Activated T-cell treated with anti-CD3 and anti-CD28 coated beads, Interleukin-2, amount 50 U/mL, for 4 hours (primary cell): ENCODE results near the gene ZNF222. TPM values are rescaled to one million over a fixed set of nuclear protein-coding genes. Genes with fewer than 3 reads are reported as not detected.

Experiments used
- ATAC-seq, 2 donors: fragments of 200-7000 bp; cut with Tn5 transposase; one replicate each; pipeline ENCODE4 v1.10.0; 2021
- DNase-seq: peaks from one replicate; pipeline ENCODE4 v3.0.0-alpha.2; 2020
- H3K27me3 Mint-ChIP-seq: one replicate; pipeline ENCODE4 v1.8.0; 2021; ENCODE audit warnings: low read depth, mixed read lengths
- H3K36me3 Mint-ChIP-seq: one replicate; pipeline ENCODE4 v1.8.0; 2022; ENCODE audit warnings: mixed read lengths; ENCODE audit not compliant: insufficient read depth
- H3K4me1 Mint-ChIP-seq: one replicate; pipeline ENCODE4 v1.8.0; 2021; ENCODE audit warnings: low read depth, mixed read lengths
- H3K4me3 Mint-ChIP-seq: one replicate; pipeline ENCODE4 v1.8.0; 2021; ENCODE audit warnings: mild to moderate bottlenecking, moderate library complexity, mixed read lengths
- H3K9me3 Mint-ChIP-seq: one replicate; pipeline ENCODE4 v1.8.0; 2021; ENCODE audit warnings: mixed read lengths
- total RNA-seq, 3 donors: library from RNA; stranded (reverse); gene quantifications; one replicate each; pipeline ENCODE4 v1.2.1, GENCODE V29; 2021

ZNF222 gene
- total RNA-seq, result 1 to 10 TPM in 1 of 3 donors, under 1 TPM in 2; 0.40 to 1.4 (median 0.87) TPM

DNA sequence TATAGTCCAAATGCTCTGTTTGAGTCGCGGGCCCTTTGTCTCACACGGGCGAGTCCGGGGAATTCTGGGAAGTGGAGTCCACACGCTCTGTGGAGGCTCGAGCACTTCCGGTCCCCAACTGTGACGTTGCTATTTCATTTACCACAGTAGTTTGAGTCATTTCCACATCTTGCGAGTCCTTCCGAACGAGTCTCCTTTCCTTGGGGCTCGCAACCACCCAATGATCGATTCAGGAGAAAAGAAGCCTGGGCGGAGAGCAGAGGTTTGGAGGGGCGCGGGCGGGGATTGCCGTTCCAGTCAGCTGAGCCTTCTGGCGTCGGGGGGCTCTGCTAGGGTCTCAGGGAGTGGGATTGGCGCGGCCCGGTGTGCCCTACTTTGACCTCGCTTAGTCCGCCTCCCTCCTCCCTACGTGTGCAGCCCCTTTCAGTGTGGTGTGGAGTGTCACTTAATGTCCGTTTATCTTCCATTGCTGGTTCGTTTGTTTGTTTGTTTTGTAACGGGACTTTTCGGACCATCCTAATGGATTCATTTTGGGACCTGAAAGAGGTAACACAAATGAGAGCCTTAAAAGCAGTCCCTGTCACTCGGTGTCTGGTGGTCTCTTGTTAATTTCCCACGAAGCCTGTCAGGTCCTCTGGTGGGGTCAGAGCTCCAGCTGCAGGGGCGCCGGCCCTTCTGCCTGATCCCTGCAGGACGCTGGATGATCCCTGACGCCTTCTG is at the start of gene ZNF222:
TSS of gene ZNF222 (plus strand) at position 163 of the 720 bp plus-strand sequence. CDS start at position 221, 58 bp downstream.
- peaks cover 39% of the 10 kb centered on the region for H3K9me3 Mint-ChIP-seq
- ATAC-seq, result peak; percentile 99 to 100
- peaks cover 19% of the 10 kb centered on the region for H3K4me1 Mint-ChIP-seq
- H3K4me3 Mint-ChIP-seq, result peak within 1 kb of the TSS; percentile 96
- H3K36me3 Mint-ChIP-seq, result peaks cover 45% of the 10 kb centered on the region
- peak; percentile 75 for DNase-seq
- peaks cover 8% of the 10 kb centered on the region for H3K27me3 Mint-ChIP-seq

DNA sequence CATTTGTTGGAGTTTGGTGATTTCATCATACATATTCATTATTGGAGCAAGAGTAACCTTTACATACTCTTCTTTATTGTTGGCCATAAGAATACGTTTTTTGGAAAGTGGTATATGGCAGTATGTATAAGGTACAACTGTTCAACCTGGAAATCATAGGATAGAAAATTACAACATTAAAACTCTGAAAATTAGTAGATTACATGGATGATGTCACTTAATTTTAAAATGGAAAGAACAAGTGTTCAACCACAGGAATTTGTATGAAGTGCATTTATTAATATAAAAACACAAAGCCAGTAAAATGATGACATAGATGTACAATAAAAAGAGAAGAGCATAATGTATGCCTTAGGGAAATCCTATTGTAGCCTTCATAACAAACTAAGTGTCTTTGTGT is 48.4 kb upstream of the ZNF222 start:
- peaks cover 5% of the 10 kb centered on the region for H3K36me3 Mint-ChIP-seq
- H3K27me3 Mint-ChIP-seq, result peaks cover 2% of the 10 kb centered on the region
- no peaks in the 10 kb centered on the region for H3K4me1 Mint-ChIP-seq
- DNase-seq (no peak), ATAC-seq (no peak)
- H3K9me3 Mint-ChIP-seq, result peaks cover 42% of the 10 kb centered on the region
- no peak overlapping the region for H3K4me3 Mint-ChIP-seq

DNA sequence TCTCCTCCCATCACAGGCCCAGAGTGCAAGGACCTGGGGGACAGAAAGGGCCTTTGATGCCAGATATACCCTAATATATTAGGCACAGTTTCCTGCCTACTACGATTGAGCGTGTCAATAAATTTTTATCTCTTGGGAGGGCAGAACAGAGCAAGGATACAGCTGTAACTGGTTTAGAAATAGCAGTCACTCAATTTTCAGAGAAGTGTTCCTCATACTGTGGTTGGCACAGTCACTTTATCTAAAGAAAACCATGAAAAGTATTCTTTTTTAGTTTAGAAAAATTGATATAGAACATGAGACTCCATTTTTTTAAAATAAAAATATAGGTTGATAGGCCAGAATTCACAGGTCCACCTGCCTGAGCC is 41.7 kb upstream of the ZNF222 start:
- peaks cover 13% of the 10 kb centered on the region for H3K4me1 Mint-ChIP-seq
- H3K27me3 Mint-ChIP-seq, result no peaks in the 10 kb centered on the region
- peaks cover 14% of the 10 kb centered on the region for H3K36me3 Mint-ChIP-seq
- DNase-seq (no peak), ATAC-seq (no peak)
- peak overlapping the region; percentile 74 for H3K4me3 Mint-ChIP-seq
- H3K9me3 Mint-ChIP-seq, result peaks cover 5% of the 10 kb centered on the region

DNA sequence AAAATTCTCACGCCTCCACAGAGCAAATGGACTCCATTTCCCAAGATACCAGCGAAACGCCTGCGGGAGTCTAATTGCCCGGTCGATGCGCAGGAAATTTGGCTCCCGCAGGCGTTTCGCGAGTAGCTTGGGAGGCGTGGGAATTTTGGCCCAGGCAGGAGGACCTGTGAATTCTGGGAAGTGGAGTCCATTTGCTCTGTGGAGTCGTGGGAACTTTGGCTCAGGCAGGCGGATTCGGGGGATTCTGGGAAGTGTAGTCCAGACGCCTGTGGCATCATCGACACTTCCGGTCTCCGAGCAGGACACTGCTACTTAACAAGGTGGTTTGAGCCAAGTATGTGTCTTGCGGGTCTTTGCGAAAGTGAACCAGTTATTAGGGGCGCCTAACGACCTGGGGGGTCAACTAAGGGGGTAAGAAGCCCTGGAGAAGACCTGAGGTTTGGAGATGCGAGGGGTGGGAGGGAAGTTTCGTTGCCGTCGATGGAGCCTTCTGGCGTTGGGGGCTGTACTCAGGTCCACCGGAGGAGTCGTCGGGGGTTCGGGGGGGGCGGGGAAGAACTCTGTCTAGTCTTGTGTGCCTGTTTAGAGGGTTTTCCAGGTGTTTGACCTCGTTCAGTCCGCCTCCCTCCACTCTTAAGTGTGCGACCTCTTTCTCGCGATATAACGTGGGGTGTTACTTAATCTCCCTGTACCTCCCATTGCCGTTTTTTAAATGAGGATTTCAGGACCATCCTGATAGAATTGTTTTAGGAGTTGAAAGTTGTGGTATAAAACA is 41.1 kb upstream of the ZNF222 start, which contains the start of gene ZNF155:
TSS of gene ZNF155 (plus strand) at position 277 of the 775 bp plus-strand sequence. CDS start 4,356 bp downstream, outside the sequence.
- ATAC-seq, result peak; percentile 98
- H3K4me3 Mint-ChIP-seq, result peak within 1 kb of the TSS; percentile 97
- peaks cover 20% of the 10 kb centered on the region for H3K36me3 Mint-ChIP-seq
- H3K9me3 Mint-ChIP-seq, result peaks cover 6% of the 10 kb centered on the region
- DNase-seq, result peak; percentile 56
- H3K4me1 Mint-ChIP-seq, result peaks cover 13% of the 10 kb centered on the region
- H3K27me3 Mint-ChIP-seq, result no peaks in the 10 kb centered on the region

DNA sequence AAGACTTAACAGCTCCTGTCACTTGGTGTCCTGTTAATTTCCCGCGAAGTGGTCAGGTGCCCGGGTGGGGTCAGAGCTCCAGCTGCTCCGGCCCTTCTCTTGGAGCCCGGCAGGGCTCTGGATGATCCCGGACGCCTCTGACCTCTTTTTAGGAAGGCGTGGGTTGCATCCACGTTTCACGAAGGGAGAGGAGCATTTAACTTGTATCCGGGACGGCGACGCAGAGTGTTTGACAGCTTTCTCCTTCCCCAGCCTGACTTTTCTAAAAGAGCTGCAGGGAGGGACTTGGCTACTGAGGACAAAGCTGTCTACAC is 40.5 kb upstream of the ZNF222 start:
- peaks cover 25% of the 10 kb centered on the region for H3K36me3 Mint-ChIP-seq
- no peaks in the 10 kb centered on the region for H3K27me3 Mint-ChIP-seq
- peaks cover 13% of the 10 kb centered on the region for H3K4me1 Mint-ChIP-seq
- ATAC-seq (peak in 1 of 2 donors; percentile 11), DNase-seq (no peak)
- peaks cover 8% of the 10 kb centered on the region for H3K9me3 Mint-ChIP-seq
- peak overlapping the region; percentile 97 for H3K4me3 Mint-ChIP-seq

DNA sequence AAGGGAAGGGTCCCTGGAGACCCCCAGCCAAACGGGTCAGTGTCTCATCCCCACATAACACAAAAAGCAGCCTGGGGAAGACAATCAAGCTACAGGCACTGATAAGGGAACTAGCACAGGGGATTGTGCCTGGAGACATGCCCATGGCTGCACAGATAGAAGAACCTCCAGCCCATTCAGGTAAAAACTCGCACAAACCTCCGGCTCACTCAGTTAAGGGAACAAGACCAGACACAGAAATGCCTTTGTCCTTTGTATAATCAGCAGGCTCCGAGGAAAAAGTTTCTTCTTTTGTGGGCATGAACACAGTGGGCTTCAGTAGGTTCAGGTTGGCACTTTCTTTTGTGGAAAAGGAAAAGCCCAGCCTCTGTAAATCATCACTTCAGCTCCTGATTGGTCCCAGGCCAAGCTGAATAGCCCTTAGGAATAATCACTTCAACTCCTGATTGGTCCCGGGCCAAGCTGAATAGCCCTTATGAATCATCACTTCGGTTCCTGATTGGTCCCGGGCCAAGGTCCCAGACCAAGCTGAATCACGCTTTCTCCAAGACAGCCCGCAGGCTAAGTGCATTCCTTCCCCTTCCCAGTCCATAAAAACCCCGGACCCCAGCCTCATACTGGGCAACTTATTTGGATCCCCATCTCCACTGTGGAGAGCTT is 27.4 kb upstream of the ZNF222 start:
- H3K4me1 Mint-ChIP-seq, result peaks cover 9% of the 10 kb centered on the region
- H3K4me3 Mint-ChIP-seq, result no peak overlapping the region
- DNase-seq (no peak), ATAC-seq (no peak)
- no peaks in the 10 kb centered on the region for H3K27me3 Mint-ChIP-seq
- peaks cover 38% of the 10 kb centered on the region for H3K36me3 Mint-ChIP-seq
- H3K9me3 Mint-ChIP-seq, result peaks cover 31% of the 10 kb centered on the region

DNA sequence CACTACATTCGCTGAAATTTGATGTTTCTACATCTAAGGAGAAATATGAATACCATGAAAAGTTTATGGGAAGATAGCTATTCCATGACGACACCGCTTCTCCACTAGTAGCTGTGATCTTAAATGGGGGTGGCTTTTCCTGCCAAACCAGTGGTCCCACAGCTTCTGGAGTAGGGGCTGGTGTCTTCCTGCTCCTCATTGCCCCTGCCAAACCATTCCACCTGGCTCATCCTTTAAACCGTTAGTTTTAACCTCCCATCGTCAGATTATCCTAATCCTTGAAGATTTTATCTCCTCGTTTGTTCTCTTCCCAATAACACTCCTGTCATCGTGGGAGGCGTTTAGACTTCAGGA is 23.0 kb upstream of the ZNF222 start:
- Mint-ChIP-seq H3K27me3 (no peaks in the 10 kb centered on the region), H3K9me3 (peaks cover 32% of the 10 kb centered on the region), H3K36me3 (peaks cover 21% of the 10 kb centered on the region), H3K4me1 (peaks cover 18% of the 10 kb centered on the region), H3K4me3 (peak overlapping the region; percentile 94)
- DNase-seq, result no peak
- ATAC-seq, result no peak

DNA sequence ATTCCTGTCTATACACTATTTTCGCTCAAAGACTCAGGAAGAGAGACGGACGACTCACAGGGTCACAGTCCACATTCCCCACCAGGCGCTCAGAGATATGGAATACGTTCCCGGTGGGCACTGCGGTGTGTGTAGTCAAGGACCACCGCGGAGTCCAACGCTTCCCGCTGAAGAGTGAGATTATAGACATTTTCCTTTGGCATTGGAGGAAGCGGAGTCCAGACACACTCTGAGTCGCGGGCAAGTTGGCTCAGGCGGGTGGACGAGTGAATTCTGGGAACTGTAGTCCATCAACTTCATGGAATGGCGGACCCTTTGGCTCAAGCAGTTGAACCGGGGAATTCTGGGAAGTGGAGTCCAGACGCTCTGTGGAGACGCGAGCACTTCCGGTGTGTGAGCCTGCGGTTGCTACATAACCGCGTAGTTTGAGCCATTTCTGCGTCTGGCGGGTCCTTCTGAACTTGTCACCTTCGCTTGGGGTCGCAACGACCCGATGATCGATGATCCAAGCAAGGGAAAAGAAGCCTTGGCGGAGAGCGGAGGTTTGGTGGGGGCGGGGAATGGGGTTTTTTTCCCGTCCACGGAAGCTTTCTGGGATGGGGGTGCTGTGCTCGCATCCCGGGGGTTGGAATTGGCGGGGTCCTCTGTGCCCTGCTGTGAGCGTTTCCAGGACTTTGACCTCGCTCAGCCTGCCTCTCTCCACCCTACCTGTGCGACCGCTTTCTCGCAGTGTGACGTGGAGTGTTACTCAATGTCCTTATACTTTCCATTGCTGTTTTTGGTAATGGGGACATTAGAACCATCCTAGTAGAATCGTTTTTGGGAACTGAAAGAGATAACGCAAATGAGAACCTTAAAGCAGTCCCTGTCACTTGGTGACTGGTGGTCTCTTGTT is 22.4 kb upstream of the ZNF222 start, which contains the start of gene ZNF230:
TSS of gene ZNF230 (plus strand) at position 392 of the 895 bp plus-strand sequence. CDS start 4,122 bp downstream, outside the sequence.
- Mint-ChIP-seq H3K4me1 (peaks cover 18% of the 10 kb centered on the region), H3K4me3 (peak within 1 kb of the TSS; percentile 94), H3K27me3 (no peaks in the 10 kb centered on the region), H3K9me3 (peaks cover 32% of the 10 kb centered on the region), H3K36me3 (peaks cover 23% of the 10 kb centered on the region)
- DNase-seq (peak; percentile 72), ATAC-seq (peak; percentile 100)

DNA sequence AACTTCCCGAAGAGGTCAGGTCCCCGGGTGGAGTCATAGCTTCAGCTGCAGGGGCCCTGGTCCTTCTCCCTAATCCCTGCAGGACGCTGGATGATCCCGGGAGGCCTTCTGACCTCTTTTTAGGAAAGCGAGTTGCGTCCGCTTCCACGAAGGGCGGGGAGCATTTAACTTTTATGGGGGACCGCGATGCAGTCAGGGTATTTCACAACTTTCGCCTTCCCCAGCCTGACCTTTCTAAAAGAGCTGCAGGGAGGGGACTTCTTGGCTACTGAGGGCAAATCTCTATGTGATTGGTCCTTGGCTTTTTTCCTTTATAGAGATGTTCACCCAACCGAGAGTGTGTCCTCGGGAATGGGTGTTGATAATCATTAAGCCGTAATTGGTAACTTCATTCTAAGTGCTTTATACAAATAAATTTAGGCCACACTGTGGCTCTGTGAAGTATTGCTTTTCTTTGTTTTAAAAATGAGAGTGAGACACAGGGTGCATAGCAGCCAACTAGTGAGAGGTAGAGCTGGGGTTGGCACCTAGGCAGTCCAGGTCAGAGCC is 21.6 kb upstream of the ZNF222 start:
- Mint-ChIP-seq H3K4me3 (peak overlapping the region; percentile 94), H3K4me1 (peaks cover 18% of the 10 kb centered on the region), H3K9me3 (peaks cover 33% of the 10 kb centered on the region), H3K27me3 (no peaks in the 10 kb centered on the region), H3K36me3 (peaks cover 28% of the 10 kb centered on the region)
- ATAC-seq (peak in 1 of 2 donors; percentile 3), DNase-seq (no peak)

DNA sequence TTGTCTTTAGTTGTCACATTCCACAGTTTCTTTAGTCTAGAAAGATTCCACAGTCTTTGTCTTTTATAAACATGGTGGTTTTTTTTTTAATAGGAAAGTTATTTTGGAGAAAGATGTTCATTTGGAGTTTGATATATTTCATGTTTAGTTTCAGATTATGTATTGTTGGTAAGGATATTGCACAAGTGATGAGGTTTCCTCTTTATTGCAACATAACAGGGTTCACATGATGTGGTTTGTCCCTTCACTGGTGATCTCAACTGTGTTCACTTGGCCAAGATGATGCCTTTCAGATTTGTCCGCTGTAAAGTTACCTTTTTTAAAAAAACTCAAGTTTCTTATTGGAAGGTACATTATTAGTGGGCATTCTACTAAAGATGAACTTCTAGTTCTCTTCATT is 19.2 kb upstream of the ZNF222 start:
- H3K36me3 Mint-ChIP-seq, result peaks cover 50% of the 10 kb centered on the region
- H3K27me3 Mint-ChIP-seq, result no peaks in the 10 kb centered on the region
- H3K9me3 Mint-ChIP-seq, result peaks cover 44% of the 10 kb centered on the region
- no peak overlapping the region for H3K4me3 Mint-ChIP-seq
- H3K4me1 Mint-ChIP-seq, result peaks cover 18% of the 10 kb centered on the region
- no peak for DNase-seq
- no peak for ATAC-seq

DNA sequence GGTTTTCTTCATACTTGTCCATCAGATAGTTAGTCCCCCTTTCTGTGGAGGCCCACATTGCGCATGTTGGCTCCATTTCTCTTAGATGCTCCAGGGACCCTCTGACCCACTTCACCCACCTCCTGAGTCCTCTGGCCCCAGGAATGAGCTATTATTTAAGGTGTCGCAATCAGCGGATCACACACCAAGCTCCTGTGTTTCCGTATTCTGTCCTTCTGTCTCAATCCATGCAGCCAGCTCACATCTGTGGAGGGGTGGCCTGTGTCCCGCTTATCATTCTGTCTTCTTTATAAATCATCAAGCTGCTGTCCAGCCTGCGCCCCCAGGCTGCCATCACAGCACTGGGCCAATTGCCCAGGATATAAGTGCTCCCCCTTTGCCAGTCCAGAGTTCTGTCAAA is 17.7 kb upstream of the ZNF222 start:
- Mint-ChIP-seq H3K9me3 (peaks cover 56% of the 10 kb centered on the region), H3K27me3 (no peaks in the 10 kb centered on the region), H3K4me3 (no peak overlapping the region), H3K4me1 (peaks cover 11% of the 10 kb centered on the region), H3K36me3 (peaks cover 63% of the 10 kb centered on the region)
- DNase-seq, result no peak
- ATAC-seq, result no peak

DNA sequence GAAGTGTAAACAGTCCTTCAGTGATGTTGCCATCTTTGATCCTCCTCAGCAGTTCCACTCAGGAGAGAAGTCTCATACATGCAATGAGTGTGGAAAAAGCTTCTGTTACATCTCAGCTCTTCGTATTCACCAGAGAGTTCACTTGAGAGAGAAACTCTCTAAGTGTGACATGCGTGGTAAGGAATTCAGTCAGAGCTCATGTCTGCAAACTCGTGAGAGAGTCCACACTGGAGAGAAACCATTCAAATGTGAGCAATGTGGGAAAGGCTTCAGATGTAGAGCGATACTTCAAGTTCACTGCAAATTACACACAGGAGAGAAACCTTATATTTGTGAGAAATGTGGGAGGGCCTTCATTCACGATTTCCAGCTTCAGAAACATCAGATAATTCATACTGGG is 14.7 kb upstream of the ZNF222 start:
- Mint-ChIP-seq H3K4me3 (no peak overlapping the region), H3K36me3 (peaks cover 70% of the 10 kb centered on the region), H3K27me3 (no peaks in the 10 kb centered on the region), H3K9me3 (peaks cover 82% of the 10 kb centered on the region), H3K4me1 (peaks cover 3% of the 10 kb centered on the region)
- ATAC-seq (no peak), DNase-seq (no peak)

DNA sequence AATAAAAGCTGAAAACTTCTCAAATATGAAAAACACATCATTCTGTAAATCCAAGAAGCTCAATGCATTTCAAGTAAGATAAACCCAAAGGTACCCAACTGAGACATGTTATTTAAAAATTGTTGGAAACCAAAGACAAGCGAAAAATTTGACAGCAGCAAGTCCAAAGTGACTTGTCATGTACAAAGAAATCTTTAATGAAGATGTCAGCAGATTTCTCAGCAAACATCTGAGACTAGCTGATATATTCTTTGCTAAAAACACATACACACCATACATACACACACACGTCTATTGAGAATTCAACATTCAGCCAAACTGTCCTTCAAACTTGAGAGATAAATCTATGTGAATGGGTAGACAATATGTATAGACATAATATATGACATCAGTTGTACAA is 5.7 kb upstream of the ZNF222 start:
- ATAC-seq (no peak), DNase-seq (no peak)
- Mint-ChIP-seq H3K27me3 (peaks cover 22% of the 10 kb centered on the region), H3K36me3 (peaks cover 6% of the 10 kb centered on the region), H3K4me1 (peaks cover under 1% of the 10 kb centered on the region), H3K9me3 (peaks cover 59% of the 10 kb centered on the region), H3K4me3 (no peak overlapping the region)
